GM12872 (cell line): Measurements from ENCODE around the gene EIF3A.

Source experiments
- TF ChIP-seq, protein P1 (sequence below): IDR thresholded peaks from 3 replicates; pipeline ENCODE4 v1.5.1; 2011; ENCODE audit warnings: low read depth, mild to moderate bottlenecking, low read length, moderate library complexity; ENCODE audit not compliant: insufficient read depth

The EIF3A gene, protein sequence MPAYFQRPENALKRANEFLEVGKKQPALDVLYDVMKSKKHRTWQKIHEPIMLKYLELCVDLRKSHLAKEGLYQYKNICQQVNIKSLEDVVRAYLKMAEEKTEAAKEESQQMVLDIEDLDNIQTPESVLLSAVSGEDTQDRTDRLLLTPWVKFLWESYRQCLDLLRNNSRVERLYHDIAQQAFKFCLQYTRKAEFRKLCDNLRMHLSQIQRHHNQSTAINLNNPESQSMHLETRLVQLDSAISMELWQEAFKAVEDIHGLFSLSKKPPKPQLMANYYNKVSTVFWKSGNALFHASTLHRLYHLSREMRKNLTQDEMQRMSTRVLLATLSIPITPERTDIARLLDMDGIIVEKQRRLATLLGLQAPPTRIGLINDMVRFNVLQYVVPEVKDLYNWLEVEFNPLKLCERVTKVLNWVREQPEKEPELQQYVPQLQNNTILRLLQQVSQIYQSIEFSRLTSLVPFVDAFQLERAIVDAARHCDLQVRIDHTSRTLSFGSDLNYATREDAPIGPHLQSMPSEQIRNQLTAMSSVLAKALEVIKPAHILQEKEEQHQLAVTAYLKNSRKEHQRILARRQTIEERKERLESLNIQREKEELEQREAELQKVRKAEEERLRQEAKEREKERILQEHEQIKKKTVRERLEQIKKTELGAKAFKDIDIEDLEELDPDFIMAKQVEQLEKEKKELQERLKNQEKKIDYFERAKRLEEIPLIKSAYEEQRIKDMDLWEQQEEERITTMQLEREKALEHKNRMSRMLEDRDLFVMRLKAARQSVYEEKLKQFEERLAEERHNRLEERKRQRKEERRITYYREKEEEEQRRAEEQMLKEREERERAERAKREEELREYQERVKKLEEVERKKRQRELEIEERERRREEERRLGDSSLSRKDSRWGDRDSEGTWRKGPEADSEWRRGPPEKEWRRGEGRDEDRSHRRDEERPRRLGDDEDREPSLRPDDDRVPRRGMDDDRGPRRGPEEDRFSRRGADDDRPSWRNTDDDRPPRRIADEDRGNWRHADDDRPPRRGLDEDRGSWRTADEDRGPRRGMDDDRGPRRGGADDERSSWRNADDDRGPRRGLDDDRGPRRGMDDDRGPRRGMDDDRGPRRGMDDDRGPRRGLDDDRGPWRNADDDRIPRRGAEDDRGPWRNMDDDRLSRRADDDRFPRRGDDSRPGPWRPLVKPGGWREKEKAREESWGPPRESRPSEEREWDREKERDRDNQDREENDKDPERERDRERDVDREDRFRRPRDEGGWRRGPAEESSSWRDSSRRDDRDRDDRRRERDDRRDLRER (N-terminal part only)

DNA sequence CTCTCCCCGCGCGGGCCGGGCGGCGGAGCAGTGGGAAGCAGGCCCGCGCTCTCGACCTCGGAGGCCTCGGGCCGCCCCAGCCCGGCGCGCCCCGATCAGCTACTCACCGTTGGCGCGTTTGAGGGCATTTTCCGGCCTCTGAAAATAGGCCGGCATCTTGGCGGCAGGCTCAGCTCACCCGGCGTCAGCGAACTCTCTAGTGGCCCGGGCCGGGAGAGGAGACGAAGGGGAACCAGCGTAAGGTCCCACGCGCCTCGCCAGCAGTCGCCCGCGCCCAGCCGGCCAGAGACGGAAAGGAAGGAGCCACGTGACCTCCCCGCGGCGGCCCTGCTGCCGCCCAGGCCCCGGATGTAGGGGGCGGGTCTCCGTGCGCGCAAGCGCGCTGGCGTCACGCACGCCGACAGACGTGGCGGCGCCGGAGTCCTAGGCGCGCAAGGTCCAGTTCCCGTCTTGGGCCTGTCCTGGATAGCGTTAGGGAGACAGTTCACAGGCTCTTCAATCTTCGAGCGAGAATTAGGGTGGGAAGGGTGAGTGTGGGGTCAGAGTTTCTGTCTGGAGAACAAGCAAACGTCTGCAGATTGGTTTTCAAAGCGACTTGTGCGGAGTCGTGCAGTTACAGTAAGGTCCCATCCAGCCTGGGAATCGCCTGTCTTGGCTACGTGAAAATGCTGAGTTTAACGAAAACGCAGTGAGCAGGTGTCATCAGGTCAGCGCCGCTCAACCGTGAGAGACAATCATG lies at the start of gene EIF3A:
TSS of gene EIF3A (minus strand) at position 297 of the 739 bp plus-strand sequence. CDS start at position 156, 141 bp downstream.
- TF ChIP-seq, protein P1, sequence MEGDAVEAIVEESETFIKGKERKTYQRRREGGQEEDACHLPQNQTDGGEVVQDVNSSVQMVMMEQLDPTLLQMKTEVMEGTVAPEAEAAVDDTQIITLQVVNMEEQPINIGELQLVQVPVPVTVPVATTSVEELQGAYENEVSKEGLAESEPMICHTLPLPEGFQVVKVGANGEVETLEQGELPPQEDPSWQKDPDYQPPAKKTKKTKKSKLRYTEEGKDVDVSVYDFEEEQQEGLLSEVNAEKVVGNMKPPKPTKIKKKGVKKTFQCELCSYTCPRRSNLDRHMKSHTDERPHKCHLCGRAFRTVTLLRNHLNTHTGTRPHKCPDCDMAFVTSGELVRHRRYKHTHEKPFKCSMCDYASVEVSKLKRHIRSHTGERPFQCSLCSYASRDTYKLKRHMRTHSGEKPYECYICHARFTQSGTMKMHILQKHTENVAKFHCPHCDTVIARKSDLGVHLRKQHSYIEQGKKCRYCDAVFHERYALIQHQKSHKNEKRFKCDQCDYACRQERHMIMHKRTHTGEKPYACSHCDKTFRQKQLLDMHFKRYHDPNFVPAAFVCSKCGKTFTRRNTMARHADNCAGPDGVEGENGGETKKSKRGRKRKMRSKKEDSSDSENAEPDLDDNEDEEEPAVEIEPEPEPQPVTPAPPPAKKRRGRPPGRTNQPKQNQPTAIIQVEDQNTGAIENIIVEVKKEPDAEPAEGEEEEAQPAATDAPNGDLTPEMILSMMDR: no peak

- TF ChIP-seq, protein P1: no peak
These were observed 49.1 kb upstream of the EIF3A start for GRCh38 chr10:119129721-119130120.

DNA sequence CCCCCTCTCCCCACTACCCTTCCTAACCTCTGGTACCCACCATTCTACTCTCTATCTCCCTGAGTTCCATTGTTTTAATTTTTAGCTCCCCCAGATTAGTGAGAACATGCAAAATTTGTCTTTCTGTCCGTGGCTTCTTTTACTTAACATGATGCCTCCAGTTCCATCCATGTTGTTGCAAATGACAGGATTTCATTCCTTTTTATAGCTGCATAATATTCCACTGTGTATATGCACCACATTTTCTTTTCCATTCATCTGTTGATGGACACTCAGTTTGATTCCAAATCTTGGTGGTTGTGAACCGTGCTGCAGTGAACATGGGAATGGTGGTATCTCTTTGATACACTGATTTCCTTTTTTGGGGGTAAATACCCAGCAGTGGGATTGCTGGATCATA lies 45.3 kb upstream of the EIF3A start:
- TF ChIP-seq, protein P1: no peak

DNA sequence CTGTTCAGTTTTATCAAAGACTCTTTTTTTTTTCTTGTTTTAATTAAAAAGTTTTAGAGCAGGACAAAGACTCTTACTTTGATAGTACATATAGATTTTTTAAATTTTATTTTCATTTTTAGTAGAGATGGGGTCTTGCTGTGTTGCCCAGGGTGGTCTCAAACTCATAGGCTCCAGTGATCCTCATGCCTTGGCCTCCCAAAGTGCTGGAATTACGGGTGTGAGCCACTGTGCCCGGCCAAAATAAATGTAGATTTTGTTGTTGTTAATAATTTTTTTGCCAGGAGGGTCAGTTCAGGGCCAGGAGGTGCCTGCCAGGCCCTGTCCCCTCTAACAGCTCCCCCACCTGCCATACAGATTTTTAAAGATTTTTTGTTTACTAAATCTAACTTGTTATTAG lies 40.3 kb upstream of the EIF3A start:
- TF ChIP-seq, protein P1: no peak

- TF ChIP-seq, protein P1: no peak
These were observed 39.8 kb upstream of the EIF3A start for GRCh38 chr10:119120413-119120867.

GRCh38 chr10:119119400-119119799 lies 38.8 kb upstream of the EIF3A start:
- TF ChIP-seq, protein P1: no peak
